DOHH2 (cell line): ENCODE results near the gene HSD17B14.
A peak's percentile ranks its signal among the peaks of the same experiment; 100 is the strongest.

Source experiments
- H3F3A ChIP-seq: fragments of 200-600 bp; sonication (generic), shearing (Covaris generic); 2 replicates; pipeline ENCODE4 v1.6.0; 2016; ENCODE audit warnings: antibody characterized with exemption, mild to moderate bottlenecking; ENCODE audit not compliant: control insufficient read depth, insufficient read depth
- H3K27ac ChIP-seq: fragments of 200-600 bp; sonication (generic); 2 replicates; pipeline ENCODE4 v1.5.1; 2014; ENCODE audit warnings: low read depth, mild to moderate bottlenecking, low read length, moderate library complexity
- H3K27me3 ChIP-seq: fragments of 200-600 bp; sonication (generic); 2 replicates; pipeline ENCODE4 v1.6.1; 2014; ENCODE audit warnings: mild to moderate bottlenecking, low read length, mixed read lengths; ENCODE audit not compliant: control insufficient read depth
- H3K36me3 ChIP-seq: fragments of 200-600 bp; sonication (generic); 2 replicates; pipeline ENCODE4 v1.6.1; 2014; ENCODE audit warnings: mild to moderate bottlenecking, low read length, moderate library complexity, mixed read lengths; ENCODE audit not compliant: control insufficient read depth
- H3K4me1 ChIP-seq: fragments of 200-600 bp; sonication (generic); 2 replicates; pipeline ENCODE4 v1.6.1; 2014; ENCODE audit warnings: mild to moderate bottlenecking, low read length, mixed read lengths; ENCODE audit not compliant: control insufficient read depth
- H3K4me2 ChIP-seq: fragments of 200-600 bp; sonication (generic); 2 replicates; pipeline ENCODE4 v1.6.0; 2014; ENCODE audit warnings: mild to moderate bottlenecking, low read length, moderate library complexity
- H3K4me3 ChIP-seq: fragments of 200-600 bp; sonication (generic); 2 replicates; pipeline ENCODE4 v1.5.1; 2014; ENCODE audit warnings: mild to moderate bottlenecking, low read length, mixed read lengths
- H3K79me2 ChIP-seq: fragments of 200-600 bp; sonication (generic); 2 replicates; pipeline ENCODE4 v1.6.1; 2014; ENCODE audit warnings: mild to moderate bottlenecking, low read length, mixed read lengths; ENCODE audit not compliant: control insufficient read depth
- H3K9me2 ChIP-seq: fragments of 200-600 bp; sonication (generic); replicated peaks from 2 replicates; pipeline ENCODE4 v1.6.1; 2014; ENCODE audit warnings: mild to moderate bottlenecking, low read length, mixed read lengths; ENCODE audit not compliant: control insufficient read depth
- H3K9me3 ChIP-seq: fragments of 200-600 bp; sonication (generic); 2 replicates; pipeline ENCODE4 v1.6.1; 2014; ENCODE audit warnings: antibody characterized with exemption, low read length, mixed read lengths; ENCODE audit not compliant: control insufficient read depth, insufficient read depth
- H4K20me1 ChIP-seq: fragments of 200-600 bp; sonication (generic); 2 replicates; pipeline ENCODE4 v1.6.0; 2014; ENCODE audit warnings: low read depth, mild to moderate bottlenecking, antibody characterized with exemption, low read length, moderate library complexity; ENCODE audit not compliant: control insufficient read depth, insufficient read depth
- CTCF ChIP-seq: fragments of 200-600 bp; sonication (generic); IDR thresholded peaks from one replicate; pipeline ENCODE4 v1.5.1; 2014; ENCODE audit warnings: antibody characterized with exemption, mild to moderate bottlenecking, low read depth, low read length; ENCODE audit not compliant: poor library complexity, severe bottlenecking
- EZH2phosphoT487 ChIP-seq: fragments of 200-600 bp; sonication (generic); IDR thresholded peaks from 2 replicates; pipeline ENCODE4 v1.6.1; 2017; ENCODE audit warnings: borderline replicate concordance, mild to moderate bottlenecking, antibody characterized with exemption, low read length, moderate library complexity, mixed read lengths

Gene HSD17B14

GRCh38 chr19:48795685-48796070 lies 40.6 kb downstream of the HSD17B14 start:
- peak overlapping the region; percentile 65; the same call in 1 of the 2 replicates for H3K4me2 ChIP-seq
- no peaks in the 10 kb centered on the region for H3F3A ChIP-seq
- H4K20me1 ChIP-seq = no peaks in the 10 kb centered on the region
- H3K27ac ChIP-seq = no peak overlapping the region
- no peak for TF ChIP-seq CTCF
- TF ChIP-seq EZH2phosphoT487 = no peak
- no peaks in the 10 kb centered on the region for H3K9me2 ChIP-seq
- H3K4me1 ChIP-seq = peaks cover 13% of the 10 kb centered on the region
- H3K36me3 ChIP-seq = no peaks in the 10 kb centered on the region
- no peaks in the 10 kb centered on the region for H3K27me3 ChIP-seq
- H3K9me3 ChIP-seq = no peaks in the 10 kb centered on the region
- no peaks in the 10 kb centered on the region for H3K79me2 ChIP-seq
- H3K4me3 ChIP-seq = peak overlapping the region; percentile 75

GRCh38 chr19:48795055-48795684 lies 41.1 kb downstream of the HSD17B14 start:
- H3K4me1 ChIP-seq = peaks cover 13% of the 10 kb centered on the region
- TF ChIP-seq EZH2phosphoT487 (no peak), CTCF (peak; percentile 99)
- peak overlapping the region; percentile 75 for H3K4me3 ChIP-seq
- H3F3A ChIP-seq = no peaks in the 10 kb centered on the region
- H3K79me2 ChIP-seq = no peaks in the 10 kb centered on the region
- no peaks in the 10 kb centered on the region for H3K9me3 ChIP-seq
- H3K9me2 ChIP-seq = no peaks in the 10 kb centered on the region
- H3K27me3 ChIP-seq = no peaks in the 10 kb centered on the region
- no peaks in the 10 kb centered on the region for H4K20me1 ChIP-seq
- H3K27ac ChIP-seq = no peak overlapping the region
- peak overlapping the region; percentile 65 for H3K4me2 ChIP-seq
- no peaks in the 10 kb centered on the region for H3K36me3 ChIP-seq

DNA sequence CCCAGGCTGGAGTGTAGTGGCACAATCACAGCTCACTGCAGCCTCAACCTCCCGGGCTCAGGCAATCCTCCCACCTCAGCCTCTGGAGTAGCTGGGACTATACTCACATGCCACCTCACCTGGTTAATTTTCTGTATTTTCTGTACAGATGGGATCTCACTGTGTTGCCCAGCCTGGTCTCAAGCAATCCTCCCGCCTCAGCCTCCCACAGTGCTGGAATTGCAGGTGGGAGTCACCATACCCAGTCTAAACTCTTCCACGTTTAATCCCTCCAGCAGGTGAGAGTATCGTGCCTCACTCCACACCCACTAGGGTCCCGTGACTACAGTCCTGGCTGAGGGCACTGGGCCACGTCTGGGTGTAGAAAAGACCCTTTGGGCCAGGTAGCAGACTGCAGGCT lies 42.0 kb downstream of the HSD17B14 start:
- H3F3A ChIP-seq = no peaks in the 10 kb centered on the region
- peak overlapping the region; percentile 65; the same call in 1 of the 2 replicates for H3K4me2 ChIP-seq
- H3K4me3 ChIP-seq = no peak overlapping the region
- H3K9me3 ChIP-seq = no peaks in the 10 kb centered on the region
- no peaks in the 10 kb centered on the region for H4K20me1 ChIP-seq
- H3K27me3 ChIP-seq = no peaks in the 10 kb centered on the region
- no peaks in the 10 kb centered on the region for H3K36me3 ChIP-seq
- no peak for TF ChIP-seq EZH2phosphoT487
- TF ChIP-seq CTCF = no peak
- H3K27ac ChIP-seq = no peak overlapping the region
- H3K4me1 ChIP-seq = peaks cover 11% of the 10 kb centered on the region
- H3K9me2 ChIP-seq = no peaks in the 10 kb centered on the region
- no peaks in the 10 kb centered on the region for H3K79me2 ChIP-seq
